Astrocyte of the cerebellum (primary cell): ENCODE results near the gene NFIX.

Experiments
- DNase-seq: peaks from one replicate; pipeline ENCODE4 v3.0.0-alpha.2; 2011; ENCODE audit warnings: low read depth
- H3K4me3 ChIP-seq: 2 replicates; pipeline ENCODE4 v1.5.1; 2011; ENCODE audit warnings: mild to moderate bottlenecking, low read depth, low read length, moderate library complexity
- CTCF ChIP-seq: IDR thresholded peaks from 2 replicates; pipeline ENCODE4 v1.5.1; 2012; ENCODE audit warnings: low read length, low read depth, moderate library complexity, mild to moderate bottlenecking; ENCODE audit errors: missing control alignments
- in situ Hi-C: cut with HindIII; loops from 2 replicates; pipeline ENCODE4 v1.10.0; 2017; ENCODE audit warnings: low sequenced_read_pairs

Gene NFIX

GRCh38 chr19:12984683-12985048 lies 10.6 kb upstream of the NFIX start:
- TF ChIP-seq CTCF = no peak
- DNase-seq = no peak
- H3K4me3 ChIP-seq = no peak overlapping the region
- in situ Hi-C loops = no loop called here

- in situ Hi-C loops = no loop called here
- no peak overlapping the region for H3K4me3 ChIP-seq
- DNase-seq = no peak
- no peak for TF ChIP-seq CTCF
Measured at GRCh38 chr19:12985049-12985776, 10.1 kb upstream of the NFIX start.

GRCh38 chr19:12986726-12987125 lies 8.5 kb upstream of the NFIX start:
- TF ChIP-seq CTCF = no peak
- no peak for DNase-seq
- no peak overlapping the region for H3K4me3 ChIP-seq
- in situ Hi-C loops = no loop called here

GRCh38 chr19:12987190-12987589 lies 8.1 kb upstream of the NFIX start:
- in situ Hi-C loops = no loop called here
- H3K4me3 ChIP-seq = no peak overlapping the region
- no peak for DNase-seq
- TF ChIP-seq CTCF = no peak

- H3K4me3 ChIP-seq = no peak overlapping the region
- DNase-seq = no peak
- no peak for TF ChIP-seq CTCF
- in situ Hi-C loops = no loop called here
Measured at GRCh38 chr19:12987781-12988180, 7.5 kb upstream of the NFIX start.

GRCh38 chr19:12990431-12990830 lies 4.8 kb upstream of the NFIX start:
- DNase-seq = no peak
- no peak overlapping the region for H3K4me3 ChIP-seq

More at GRCh38 chr19:12990431-12990830, 4.8 kb upstream of the NFIX start:
- in situ Hi-C loops = no loop called here
- TF ChIP-seq CTCF = no peak
